Fibroblast of skin of left biceps (primary cell): ENCODE results near the gene NARF.

Source experiments
- DNase-seq, 2 experiments: peaks; one replicate each; pipeline ENCODE4 v3.0.0-alpha.2; 2013; ENCODE audit warnings: low read depth in 2 of 2

NARF gene

DNA sequence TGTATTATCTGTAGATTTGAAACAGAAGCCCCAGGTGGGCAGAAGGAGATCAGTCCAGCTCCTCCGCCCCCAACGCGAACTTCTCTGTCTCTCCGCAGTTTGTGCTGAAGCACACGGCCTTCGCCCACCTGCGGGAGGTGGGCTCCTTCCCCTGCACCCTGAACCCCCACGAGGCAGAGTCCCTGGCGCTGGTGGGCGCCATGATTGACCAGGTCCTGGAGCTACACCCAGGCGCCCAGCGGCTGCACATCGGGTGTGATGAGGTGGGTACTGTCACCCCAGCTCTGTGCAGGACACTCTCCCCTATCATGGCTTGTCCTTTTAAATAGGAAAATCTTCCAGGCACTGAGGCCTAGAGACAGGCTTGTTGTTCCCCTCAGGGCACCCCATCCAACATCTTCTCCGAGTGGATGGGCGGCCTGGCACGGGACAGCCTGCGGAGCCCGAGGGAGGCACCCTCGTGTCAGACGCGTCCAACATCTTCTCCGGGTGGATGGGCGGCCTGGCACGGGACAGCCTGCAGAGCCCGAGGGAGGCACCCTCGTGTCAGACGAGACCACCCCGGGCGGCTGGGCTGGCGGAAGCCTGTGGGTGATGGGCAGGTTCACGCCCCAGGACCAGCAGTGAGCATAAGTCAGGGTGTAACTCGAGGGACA is 24.9 kb upstream of the NARF start:
- no peak for DNase-seq

DNA sequence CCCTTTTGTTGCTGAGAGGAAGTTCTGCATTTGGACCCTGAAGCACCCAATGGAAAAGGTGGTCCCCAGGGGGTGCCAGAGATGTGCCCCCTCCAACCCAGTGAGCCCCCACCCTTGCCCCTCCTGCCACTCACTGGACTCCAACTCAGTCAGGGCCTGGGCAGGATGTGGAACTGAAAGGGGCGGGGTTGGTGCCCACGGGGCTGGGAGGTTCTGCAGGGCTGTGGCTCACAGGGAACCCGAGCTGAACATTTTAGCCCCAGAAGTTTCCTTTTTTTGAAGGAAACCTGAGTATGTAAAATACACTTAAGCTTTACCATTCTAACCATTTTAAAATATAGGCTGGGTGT is 24.4 kb upstream of the NARF start:
- DNase-seq, result no peak

DNA sequence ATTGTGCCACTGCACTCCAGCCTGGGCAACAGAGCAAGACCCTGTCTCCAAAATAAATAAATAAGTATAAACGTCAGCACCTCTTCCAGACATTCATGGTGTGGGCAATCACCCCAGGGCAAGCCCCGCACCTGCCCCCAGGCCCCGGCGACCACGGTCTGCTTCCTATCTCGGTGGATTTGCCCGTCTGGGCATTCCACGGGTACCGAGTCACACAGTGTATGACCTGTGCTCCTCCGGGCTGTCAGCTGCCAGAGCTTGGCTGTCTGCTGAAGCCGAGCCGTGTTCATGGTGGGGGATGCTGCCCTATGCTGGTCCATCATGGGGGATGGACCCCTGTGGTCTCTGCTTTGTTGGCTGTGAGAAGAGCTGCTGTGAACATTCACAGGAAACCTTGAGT is 23.4 kb upstream of the NARF start:
- no peak for DNase-seq

DNA sequence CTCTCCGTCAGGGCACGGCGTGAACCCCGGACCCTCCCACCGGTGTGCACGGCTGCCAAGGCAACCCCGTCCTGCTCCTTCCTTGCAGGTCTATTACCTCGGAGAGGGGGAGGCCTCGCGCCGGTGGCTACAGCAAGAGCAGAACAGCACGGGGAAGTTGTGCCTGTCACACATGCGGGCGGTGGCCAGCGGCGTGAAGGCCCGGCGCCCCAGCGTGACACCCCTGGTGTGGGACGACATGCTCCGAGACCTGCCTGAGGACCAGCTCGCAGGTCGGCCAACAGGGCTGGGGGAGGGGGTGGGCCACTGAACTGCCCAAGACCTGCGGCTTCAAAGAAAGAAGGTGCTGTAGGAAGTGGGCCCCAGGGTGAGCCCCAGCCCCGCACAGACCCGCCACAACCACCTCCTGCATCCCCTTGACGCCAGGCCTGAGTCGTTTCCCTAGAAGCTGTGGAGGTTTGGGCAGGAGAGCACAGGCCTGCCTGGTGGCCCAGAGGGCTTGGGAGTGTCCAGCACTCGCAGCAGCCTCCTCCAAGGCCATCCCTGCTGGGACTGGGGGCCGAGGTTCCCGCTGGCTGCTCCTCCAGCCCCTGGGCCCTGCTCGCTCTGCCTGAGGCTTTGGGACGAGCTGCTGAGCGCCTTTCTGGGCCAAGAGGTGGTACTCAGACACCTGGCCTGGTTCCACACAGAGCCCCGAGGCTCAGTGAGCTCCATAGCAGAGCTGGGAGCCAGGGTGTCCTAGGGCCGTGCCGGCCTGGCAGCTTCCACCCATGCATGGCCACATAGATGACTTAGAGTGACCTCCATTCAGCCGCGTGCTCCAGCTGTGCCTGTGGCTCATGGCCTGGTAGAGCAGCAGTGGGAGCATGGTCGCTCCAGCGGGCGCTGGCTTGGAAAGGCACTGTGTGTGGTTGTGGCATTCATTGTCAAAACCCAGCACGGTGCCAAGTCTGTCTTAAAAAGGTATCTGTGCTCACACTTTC is 22.6 kb upstream of the NARF start:
- DNase-seq, result no peak

DNA sequence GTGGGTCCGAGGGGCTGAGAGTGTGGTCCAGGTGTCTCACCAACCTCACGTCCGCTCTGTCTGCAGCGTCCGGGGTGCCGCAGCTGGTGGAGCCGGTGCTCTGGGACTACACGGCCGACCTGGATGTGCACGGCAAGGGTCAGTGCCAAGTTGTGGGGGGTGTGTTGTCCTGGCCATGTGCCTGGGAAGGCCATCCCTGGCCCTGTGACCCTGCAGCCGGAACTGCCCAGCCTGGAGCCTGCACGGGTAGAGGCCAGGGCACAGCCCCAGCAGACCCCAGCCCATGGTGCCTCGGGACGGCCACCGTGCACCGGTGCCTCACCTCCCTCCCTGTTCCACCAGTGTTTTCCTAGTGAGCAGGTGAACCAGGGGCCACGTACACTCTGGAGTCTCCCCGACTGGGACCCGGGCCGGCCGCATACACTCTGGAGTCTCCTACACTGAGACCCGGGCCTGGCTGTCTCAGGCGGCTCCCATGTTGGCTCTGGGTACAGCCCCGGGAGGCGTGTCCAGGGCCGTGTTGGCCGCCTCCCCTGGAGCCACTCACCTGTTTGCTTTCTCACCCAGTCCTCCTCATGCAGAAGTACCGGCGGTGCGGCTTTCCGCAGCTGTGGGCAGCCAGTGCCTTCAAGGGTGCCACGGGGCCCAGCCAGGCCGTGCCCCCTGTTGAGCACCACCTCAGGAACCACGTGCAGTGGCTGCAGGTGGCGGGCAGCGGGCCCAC is 21.8 kb upstream of the NARF start:
- no peak for DNase-seq

DNA sequence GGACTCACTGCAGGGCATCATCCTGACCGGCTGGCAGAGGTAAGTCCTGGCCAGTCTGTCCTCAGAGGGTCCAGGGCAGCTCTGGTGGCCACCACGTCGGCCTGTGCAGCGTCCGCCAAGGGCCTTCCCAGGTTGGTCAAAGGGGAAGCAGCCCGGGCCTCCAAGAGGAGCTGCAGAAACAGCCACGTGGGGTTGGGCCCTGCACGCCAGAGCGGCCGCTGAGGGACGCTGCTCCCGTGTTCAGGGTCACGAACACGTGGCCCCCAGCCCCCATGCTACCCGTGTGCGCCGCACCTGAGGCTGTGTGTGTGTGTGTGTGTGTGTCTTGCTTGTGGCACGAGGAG is 21.2 kb upstream of the NARF start:
- DNase-seq, result no peak

DNA sequence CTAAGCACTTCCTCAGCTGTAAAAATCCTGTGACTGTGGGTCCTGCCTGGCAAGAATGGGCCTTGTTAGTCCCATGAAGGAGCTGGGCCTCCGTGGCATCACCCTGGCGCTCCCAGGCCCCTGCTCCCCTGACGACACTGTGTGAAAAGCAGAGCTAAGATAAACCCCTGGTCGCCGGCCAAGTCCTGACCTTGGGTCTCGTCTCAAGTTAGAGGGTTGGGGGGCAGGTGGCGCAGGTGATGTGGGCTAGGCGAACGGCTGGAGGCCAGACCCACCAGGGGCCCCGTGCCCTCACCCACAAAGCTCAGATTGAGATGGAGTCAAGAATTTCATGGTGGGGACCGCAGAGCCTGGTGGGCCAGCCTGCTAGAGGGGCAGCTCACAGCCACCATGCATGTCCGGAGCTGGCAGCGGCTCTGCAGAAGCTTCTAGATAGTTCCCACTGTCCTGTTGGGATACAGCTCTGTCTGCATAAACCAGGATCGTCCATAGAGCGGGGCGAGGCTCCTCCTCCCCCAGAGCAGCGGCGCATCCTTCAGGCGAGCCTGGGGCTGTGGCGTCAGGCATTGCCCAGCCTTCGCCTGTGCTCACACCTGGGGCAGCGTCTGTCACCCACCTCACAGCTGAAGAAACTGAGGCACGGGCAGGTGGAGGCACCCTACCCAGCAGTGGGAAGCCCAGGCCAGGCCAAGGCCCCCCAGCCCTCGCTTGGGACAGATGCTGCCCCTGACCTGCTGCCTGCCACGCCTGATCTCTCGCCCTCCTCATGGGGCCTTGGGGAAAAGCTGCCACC is 19.9 kb upstream of the NARF start:
- DNase-seq, result no peak

DNA sequence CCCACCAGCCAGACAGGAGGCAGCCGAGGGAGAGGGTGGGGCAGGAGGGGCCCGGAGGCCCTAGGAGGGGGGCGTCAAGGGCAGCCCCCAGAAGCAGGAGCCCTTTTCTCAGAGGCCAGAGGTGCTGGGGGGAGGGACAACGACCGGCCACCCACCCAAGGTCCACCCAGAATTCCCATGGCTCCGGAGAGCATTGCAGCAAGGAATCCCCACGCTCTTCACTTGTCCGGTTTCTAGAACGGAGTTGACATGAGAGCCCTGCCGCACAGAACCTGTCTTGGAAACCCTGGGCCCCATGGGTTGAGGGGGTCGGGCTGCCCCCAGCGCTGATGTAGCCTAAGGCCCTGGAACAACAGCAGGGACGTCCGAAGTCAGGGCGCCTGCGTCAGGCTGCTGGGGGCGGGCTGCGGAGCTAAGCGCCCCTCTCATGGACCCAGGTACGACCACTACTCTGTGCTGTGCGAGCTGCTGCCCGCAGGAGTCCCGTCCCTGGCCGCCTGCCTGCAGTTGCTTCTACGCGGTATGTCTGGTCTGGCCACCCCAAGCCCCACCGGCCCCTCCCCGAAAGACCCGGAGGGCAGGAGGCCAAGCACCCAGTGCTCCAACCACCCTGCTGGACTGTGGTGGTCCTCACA is 19.2 kb upstream of the NARF start:
- no peak for DNase-seq

DNA sequence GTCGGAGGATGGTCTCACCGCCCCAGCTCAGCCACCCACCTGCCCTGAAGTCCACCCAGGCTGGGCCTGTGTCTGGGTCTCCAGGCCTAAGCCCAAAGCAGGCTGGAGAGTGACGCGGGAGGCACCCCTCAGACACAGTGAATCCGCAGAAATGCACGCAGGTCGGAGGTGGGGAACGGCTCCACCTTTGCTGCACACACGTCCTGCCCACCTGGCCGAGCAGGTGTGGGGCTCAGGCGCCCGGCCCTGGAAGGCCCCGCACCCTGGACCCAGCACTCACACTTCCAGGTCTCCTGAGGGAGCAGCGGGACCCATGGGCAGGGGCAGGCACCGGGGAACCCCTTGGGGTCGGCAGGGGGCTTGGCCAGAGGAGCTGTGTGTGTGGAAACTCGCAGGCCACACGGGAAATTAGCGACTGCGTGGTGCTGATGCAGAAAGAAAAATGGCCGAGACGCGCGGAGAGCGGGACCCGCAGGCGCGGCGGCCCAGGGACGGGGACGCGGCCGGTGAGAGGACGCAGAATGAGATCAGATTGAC is 18.6 kb upstream of the NARF start:
- no peak for DNase-seq

DNA sequence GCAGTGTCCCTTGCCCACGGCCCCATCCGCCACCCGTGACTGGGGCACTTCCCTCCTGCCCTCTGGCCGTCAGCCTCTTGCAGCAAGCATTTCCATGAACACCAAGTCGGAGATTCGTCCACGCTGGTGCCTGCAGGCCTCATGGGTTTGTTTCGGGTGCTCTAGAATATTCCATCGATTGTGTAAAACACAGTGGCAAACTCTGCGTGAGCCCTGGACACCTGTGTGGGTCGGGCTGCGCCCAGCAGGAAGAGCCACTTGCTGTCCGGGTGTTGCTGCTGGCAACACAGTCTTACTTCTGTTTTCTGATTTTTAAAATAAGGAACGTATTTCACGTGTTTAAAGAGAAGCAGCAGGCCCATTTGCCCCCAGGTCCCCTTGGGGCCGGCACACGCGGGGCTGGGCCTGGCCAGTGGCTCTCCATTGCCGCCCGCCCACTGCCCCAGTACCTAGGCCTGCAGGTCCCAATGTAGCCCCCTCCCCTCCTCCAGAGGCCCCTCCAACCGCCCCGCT is 18.0 kb upstream of the NARF start:
- DNase-seq, result no peak

DNA sequence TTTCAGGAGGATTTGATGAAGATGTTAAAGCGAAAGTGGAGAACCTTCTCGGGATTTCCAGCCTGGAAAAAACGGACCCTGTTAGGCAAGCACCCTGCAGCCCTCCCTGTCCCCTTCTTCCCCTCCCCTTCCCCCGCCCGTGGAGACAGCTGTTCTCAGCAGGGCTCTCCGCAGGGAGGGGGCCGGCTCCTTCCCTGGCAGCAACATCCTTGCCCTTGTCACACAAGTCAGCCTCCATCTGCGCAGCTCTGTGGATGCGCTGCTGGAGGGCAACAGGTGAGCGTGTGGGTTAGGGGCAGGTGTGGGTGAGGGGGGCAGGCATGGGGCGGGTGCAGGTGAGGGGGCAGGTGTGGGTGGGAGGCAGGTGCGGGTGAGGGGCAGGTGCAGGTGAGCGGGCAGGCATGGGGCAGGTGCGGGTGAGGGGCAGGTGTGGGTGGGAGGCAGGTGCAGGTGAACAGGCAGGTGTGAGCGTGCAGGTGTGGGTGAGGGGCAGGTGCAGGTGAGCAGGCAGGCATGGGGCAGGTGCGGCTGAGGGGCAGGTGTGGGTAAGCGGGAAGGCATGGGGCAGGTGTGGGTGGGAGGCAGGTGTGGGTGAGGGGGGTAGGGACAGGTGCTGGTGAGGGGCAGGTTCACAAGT is 17.4 kb upstream of the NARF start:
- no peak for DNase-seq

DNA sequence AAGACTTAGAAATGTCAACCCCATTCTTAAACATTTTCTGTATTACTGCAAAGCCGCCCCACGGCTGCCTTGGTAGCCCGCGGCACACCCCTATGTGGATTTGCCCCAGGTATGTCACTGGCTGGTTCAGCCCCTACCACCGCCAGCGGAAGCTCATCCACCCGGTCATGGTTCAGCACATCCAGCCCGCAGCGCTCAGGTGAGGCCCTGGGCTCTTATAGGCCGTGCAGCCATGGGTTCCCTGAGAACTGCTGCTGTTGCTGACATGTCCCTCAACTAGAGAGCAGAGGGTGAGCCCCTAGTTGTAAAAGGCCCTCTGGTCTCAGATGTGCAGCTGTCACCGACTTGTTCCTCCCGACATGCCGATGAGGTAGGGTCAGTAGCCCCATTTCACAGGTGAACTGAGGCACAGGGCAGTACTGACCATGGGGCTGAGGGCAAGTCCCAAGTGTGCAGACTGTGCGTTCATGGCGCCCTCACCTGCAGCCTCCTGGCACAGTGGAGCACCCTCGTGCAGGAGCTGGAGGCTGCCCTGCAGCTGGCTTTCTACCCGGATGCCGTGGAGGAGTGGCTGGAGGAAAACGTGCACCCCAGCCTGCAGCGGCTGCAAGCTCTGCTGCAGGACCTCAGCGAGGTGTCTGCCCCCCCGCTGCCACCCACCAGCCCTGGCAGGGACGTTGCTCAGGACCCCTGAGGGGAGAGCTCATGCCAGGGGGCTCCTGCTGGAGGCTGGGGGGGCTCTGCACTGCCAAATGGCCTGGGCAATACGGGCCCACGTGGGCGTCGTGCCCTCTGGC is 16.7 kb upstream of the NARF start:
- no peak for DNase-seq

DNA sequence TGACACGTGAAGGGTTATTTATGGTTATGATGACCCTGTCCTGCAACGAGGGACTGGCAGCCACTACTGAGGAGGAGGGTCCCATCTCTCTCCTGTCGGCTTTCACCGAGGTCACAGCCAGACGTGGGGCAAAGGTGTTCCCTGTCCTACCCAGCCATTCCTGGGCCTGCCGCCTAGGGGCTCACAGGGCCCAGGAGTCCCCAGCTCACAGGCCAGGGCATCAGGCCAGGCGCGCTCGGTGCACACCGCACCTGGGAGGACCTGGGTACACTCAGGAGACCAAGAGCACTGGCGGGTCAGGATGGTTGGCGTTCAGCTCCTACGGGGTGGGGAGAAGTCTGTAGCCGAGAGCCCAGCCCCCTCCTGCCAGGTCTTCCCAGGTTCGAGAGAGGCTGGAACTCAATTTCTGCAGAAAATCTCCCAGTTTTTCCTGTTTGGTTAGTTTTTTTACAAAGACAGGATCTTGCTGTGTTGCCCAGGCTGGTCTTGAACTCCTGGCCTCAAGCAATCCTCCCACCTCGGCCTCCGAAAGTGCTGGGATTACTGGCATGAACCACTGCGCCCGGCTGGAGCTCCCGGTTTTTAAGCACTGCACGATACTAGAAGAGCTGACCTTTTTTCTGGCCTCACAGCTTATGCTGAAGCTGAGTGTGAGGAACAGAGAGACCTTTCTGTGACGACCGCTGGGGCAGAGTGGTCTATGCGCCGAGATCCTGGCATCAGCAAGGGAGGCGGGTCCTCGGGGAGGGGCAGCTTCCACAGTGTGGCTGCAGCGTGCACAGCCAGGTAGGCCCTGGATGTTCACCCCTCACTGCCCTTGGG is 15.7 kb upstream of the NARF start:
- DNase-seq, result no peak

DNA sequence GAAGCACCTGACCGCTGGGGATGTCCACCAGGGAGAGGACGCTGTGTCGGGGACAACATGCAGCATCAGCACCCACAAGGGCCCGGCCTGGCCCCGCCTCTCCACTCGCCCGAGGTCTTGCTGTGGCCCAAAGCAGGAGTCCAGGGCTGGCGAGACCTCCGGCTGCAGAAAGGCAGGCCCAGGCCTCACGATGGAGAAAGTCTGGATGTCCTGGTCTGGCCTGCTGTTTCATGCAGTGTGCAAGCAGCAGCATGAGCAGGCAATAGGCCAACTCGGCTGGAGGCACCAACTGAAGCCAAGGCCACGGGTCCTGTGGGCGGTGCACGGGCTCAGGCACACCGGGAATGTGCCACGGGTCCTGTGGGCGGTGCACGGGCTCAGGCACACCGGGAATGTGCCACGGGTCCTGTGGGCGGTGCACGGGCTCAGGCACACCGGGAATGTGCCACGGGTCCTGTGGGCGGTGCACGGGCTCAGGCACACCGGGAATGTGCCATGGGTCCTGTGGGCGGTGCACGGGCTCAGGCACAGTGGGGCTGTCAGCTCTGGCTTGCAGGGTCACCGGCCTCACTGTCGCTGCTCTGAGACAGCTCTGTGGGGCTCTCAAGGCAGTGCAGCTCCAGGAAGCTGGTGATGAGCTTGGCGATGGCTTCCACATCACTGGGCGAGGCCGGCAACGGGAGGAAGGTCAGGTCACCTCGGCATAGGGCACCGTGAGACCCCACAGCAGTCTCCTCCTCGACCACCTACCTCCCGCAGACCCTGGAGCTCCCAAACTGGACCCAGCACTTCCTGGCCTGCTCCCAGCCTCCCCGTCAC is 14.9 kb upstream of the NARF start:
- no peak for DNase-seq

DNA sequence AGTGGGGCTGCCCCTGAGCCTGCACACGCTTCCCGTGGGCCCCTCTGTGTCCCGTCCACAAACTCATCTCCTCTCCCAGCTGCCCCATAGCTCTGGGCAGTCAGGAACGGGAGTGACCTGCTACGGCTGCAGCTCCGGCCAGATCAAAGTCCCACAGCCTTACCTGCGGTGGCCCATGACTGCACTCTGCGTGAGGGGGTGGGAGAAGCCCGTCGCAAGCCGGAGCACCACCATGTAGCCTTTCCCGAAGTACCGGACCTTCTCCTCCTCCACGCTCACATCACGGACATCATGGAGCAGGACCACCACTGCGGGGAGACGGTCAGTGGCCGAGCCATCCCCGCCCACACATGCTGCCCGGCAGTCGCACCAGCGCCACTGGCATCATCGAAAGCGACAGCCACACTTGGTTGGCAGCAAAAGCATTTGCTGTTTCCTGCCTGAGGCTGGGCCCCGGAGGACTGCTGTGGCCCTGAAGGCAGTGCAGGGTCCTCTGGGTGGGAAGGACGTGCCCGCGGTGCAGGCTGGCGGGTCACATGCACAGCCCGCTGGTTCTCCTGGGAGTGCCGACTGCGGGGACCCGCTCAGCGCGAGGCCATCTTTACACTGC is 14.2 kb upstream of the NARF start:
- DNase-seq, result no peak

DNA sequence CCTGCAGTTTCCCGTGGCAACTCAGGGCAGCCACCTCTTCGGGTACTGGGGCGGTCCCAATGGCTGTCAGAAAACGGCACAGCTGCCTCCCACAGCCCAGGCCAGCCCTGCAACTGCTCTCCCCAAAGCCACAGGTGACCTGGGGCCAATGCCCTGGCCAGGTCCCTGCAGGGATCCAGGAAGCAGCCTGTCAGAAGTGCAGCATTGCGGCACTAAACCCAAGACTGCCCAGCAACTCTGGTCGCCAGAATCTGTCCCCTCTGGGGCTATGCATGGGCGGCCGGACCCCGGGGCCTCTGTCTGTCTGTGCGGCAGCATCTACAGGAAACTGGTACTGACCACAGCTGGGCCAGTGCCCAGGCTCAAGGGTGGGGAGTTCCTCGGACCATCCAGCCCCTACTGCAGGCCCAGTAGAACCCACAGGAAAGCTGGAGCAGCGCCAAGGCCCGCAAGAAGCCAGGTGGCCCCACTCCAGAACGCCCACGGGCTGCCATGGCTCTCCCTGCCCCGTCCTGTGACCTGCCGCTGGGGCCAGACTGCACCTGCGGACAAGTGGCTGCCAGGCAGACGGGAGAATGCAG is 13.5 kb upstream of the NARF start:
- no peak for DNase-seq

DNA sequence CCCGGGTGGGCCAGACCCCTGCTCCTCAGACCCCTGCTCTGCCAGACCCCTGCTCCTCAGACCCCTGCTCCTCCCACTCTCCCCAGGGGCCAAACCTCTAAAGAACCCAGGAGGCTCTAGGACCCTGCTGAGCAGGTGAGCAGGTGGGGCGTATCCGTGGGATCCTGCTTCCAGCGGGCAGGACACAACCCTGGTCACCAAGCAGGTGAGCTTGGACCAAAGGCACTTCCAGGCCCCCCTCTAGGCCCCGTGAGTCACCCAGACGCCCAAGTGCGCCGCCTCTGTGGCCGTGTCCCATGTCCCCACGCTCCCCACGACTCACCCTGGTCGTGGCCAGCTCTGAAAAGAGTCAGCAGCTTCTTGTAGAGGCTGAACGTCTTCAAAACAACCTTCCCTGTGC is 13.0 kb upstream of the NARF start:
- DNase-seq, result no peak
